Iris pigment epithelial cell (primary cell): ENCODE results near the gene PAX5.
"Not testable (repeated sequence)": the region's sequence is repeated elsewhere in the genome, so short reads cannot be mapped to it uniquely, and the experiment has no call there.

Source experiments
- DNase-seq: peaks from one replicate; pipeline ENCODE4 v3.0.0-alpha.2; 2011; ENCODE audit warnings: low read depth

Gene PAX5

DNA sequence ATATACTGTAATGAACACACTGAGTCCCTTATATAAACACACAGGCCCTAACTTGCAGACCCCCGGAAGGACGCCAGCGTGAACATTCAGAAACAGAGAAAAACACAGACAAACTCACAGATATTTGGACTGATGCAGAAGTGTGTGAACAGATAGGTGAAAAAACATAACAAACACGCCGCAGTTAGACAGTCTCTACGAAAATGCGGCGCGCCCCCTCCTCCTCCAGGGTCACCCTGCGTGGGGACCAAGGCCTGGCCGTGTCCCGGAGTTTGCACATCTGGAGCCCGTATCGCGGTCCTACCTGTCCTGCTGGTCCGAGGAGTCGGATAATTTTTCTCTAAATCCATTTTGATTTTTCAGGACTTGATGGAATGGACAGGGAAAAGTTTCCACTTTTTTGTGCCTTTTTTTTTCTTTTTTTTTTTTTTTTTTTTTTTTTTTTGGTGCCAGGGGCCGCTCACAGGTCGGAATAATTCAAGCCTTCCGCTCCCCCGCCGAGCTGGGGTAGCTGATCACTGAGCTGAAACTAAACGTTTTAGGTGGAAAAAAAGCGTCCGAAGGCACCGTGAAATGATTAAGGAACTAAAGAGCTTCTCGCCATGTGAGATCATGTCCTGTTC, at the start of gene PAX5:
PAX5 (minus strand) TSS at position 587 of the 623 bp plus-strand sequence; CDS start at position 350, 237 bp downstream.
- DNase-seq, result no peak

DNA sequence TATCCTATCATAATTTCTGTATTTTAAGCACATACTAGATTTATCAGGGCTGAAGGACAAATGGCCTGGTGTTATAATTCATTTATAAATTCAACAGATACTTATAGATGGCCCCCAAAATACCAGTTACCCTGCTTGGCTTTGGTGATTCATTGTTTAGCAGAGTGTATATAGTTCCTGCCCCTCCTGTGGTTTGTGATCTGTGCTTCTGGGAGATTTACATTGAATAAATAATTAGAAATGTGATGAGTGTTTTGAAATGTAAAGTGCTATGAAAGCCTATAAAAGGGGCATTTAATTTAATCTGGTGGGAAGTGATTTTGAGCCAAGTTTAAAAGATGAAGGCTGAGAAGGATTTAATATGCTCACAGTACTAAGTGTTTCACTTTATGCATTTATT, 49.6 kb upstream of the PAX5 start:
- peak; percentile 4 for DNase-seq

DNA sequence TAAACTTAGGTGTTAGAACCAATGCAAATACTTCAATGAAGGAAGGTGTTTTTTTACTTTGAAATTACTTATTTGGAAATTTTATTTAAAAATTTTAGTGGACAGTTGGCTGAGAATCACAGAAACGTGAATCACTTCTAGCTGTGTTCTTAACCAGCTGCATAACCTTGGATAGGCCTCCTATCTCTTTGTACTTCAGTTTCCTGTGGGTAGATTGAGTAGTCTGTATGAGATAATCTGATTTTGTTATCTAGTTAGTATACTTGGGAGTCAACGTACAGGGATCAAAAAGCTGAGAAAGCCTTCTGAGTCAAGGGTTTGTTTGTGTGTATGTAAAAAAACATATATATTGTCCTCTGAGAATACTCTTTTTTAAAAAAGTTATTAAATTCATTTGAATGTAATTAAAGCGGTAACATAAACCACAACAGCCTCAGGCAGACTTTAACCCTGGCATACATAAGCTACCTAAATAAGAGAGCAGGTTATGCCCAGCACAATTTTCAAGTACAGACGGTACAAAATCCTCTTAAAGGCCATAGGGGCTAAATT, 48.2 kb upstream of the PAX5 start:
- peak; percentile 63 for DNase-seq

DNA sequence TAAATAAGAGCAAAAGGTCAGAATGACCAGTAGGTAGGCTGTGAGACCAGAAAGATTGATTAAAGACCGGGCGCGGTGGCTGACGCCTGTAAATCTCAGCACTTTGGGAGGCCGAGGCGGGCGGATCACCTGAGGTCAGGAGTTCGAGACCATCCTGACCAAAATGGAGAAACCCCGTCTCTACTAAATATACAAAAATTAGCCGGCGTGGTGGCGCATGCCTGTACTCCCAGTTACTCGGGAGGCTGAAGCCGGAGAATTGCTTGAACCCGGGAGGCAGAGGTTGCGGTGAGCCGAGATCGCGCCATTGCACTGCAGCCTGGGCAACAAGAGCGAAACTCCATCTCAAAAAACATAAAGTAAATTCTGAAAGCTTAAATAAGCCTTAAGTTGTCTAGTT, 47.4 kb upstream of the PAX5 start:
- DNase-seq, result not testable (repeated sequence)

DNA sequence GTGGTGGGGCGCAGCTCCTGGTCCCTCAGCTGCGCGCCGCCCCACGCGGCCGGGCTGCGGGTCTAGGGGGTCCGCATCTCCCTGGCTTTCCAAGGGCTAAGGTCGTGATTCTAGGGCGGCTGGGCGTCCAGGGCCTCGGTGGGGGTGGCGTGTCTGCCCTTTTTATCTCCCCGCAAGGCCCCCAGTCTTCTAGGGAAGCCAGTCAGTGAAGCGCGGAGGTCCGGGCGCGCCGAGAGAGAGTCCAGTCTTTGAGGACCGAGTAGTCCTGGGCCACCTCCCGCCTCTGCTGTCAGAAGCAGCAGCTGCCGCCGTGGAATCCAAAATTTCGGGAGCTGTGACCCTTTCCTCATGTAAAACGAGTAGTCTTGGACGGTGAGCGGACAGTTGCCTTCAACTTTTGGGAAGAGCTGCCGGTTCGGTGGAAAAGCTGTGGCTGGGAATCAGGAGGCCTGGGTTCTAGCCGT, 46.1 kb upstream of the PAX5 start:
- DNase-seq, result peak; percentile 18

DNA sequence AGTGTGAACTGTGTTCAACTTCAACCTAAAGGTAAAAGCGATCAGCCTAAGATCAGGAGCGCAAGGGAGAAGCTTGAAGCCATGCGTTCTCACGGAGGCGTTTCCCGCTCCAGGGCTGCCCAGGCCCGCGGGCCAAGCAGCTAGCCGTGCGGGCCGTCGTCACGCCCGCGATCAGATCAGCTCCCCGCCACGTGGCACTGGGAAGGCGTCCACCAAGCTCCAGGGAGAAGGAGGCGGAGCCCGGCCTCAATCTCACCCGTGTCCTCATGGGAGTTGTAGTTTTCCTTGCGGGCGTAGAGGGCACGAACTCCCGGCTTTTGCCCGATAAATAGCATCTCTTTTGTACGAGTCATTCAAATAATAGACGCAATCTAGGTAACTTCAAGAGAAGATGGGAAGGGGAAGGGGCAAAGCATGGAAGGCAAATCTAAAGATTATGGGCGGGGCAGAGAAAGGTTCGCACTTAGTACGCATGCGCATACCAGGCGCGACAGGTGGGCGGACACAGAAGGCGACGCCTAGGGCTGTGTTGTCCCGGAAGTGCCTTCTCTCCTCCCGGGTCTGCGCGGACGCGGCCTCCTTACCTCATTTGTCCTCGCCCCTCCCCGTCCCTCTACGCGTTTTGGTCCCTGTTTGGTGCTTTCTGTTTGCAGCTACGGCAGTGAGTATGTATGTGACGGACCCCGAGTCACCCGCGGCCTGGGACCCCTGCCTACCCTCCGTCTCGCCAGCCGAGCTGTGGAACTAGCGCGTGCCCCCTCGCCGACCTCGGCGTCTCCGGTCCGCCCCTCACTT, 45.5 kb upstream of the PAX5 start:
- peak; percentile 88 for DNase-seq

DNA sequence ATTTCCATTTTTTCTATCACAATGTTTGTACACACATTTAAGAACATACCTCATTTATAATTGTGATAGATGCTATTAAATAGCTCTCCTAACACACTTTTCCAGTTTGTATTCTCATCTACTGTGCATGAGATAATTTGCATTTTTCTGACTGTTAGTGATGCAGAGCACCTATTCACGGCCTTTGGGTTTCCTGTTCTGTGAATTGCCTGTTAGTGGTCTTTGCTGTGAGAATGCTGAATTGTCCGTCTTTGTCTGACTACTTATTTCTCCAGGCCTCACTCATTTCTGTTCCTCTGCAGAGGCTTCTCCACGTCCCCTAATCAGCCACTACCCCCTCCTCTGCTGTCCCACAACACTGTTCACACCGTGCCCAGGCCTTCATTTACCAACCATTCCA, 40.7 kb upstream of the PAX5 start:
- not testable (repeated sequence) for DNase-seq

DNA sequence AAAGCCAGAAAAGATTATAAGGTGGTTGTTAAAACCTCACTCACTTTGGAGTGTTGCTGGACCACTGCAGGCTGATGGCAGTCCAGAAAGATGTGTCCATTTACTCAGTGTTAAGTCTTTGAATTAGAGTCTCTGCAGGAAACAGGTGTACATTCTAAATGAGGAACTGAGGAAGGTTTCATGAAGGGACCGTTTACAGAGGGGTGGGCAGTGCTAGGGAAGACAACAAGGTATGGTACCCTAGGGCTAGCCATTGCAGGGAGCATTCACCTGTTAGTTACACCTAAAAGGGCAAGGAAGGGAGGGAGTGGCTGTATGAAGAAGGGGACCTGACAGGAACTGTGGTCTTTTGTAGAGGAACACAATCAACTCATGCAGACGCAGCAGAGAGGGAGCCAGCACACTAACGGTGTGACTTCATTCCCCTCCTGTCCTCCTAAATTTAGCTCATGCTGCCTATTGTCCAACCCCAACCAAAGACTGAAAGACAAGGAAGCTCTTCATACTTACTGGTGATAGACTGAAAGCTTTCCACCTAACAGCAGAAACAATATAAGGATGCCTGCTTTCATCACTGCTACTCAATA, 32.2 kb upstream of the PAX5 start:
- DNase-seq, result no peak

DNA sequence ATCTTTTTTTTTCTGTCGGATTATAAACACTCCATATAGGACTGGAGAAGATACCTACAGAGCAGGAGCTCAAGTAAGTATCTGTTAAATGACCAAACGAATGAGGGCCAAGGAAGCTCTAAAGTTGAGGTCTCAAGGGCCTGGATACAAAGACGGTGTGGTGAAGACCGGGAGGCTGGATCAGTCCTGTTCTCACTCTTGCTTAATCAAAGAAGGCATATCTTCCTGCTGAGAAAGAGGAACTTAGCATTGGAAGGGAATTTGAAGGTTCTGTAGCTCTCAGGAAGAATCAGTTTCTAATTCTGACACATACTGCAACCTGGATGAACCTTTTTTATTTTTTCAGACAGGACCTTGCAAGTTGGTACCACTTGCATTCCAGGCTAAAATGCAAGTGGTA, 28.3 kb upstream of the PAX5 start:
- no peak for DNase-seq

DNA sequence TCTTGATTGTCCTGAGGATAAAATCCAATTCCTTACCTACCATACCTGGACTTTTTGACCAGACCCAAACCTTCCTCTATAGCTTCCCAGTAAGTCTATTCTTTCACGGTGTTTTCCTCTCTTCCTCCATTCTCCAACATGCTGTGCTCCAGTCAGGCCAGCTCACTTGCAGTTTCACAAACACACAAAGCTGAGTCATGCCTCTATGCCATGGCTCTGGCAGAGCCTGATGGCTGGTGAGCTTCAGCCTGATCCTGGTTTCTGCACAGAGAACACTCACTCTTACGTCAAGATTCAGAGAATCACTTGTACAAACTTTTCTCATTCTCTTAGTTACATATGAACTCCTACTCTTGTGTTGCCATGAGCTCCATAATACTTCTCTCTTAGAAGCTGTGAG, 27.7 kb upstream of the PAX5 start:
- no peak for DNase-seq

DNA sequence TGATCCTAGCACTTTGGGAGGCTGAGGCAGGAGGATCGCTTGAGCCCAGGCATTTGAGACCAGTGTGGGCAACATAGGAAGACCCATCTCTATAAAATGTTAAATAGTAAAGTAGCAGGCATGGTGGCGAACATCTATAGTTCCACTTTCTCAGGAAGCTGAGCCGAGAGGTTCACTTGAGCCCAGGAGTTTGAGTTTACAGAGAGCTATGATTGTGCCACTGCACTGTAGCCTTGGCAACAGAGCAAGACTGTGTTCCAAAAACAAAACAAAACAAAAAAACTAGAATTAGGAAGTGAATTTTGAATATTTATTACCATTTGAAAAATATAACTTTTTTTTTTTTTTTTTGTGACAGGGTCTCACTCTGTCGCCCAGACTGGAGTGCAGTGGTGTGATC, 26.8 kb upstream of the PAX5 start:
- no peak for DNase-seq

DNA sequence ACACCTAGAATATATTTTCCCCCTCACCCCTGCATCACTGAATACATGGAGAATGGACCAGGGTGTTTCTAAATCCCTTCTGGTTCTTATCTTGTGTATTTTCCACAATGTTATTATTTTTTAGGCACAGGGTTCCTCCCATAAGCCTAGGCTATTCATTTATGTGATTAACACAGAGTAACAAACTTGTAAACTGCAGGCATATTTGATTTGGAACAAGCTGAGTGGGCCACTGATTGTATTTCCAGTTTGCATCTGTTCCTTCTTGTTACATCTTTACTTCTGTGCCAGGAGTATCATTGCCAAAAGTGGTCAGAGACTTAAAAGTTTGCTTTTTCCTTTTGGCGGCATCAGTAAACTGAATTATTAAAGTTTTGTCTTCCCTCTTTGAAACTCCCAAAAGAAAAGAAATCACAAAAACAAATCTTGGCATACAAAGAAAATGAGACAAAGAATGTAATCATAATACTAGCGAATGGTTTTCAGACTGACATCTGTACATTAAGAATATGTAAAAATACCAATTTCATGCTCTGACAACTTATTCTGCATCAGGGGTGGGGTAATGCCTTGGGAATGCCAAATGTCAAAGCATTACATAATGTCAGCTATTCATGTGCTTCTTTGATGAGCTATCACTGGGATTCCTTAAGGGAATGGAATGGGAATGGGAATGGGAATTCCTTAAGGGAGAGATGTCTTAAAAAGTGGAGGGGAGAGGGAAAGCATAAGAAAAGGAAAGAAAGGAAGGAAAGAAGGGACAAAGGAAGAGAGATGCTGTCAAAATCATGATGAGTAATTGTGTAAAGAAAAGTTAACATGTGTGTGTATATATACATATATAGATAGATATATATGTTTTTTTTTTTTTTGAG, 22.2 kb upstream of the PAX5 start:
- DNase-seq, result no peak

DNA sequence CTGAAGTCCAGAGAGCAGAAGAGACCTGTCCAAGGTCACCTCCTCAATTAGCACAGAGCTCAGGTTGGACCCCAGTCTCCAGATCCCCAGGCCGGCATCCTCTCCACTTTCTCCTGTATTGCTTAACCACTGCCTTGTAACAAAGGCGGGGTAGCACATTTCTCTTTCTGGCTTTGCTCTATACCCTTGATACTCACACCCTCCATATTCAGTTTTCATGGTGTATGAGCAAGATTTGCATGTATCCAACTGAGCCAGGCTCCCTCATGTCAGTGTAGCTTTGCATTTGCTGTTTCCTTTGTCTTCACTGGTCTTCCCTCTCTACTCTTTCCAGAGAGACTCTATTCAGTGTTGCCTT, 20.3 kb upstream of the PAX5 start:
- DNase-seq, result not testable (repeated sequence)

DNA sequence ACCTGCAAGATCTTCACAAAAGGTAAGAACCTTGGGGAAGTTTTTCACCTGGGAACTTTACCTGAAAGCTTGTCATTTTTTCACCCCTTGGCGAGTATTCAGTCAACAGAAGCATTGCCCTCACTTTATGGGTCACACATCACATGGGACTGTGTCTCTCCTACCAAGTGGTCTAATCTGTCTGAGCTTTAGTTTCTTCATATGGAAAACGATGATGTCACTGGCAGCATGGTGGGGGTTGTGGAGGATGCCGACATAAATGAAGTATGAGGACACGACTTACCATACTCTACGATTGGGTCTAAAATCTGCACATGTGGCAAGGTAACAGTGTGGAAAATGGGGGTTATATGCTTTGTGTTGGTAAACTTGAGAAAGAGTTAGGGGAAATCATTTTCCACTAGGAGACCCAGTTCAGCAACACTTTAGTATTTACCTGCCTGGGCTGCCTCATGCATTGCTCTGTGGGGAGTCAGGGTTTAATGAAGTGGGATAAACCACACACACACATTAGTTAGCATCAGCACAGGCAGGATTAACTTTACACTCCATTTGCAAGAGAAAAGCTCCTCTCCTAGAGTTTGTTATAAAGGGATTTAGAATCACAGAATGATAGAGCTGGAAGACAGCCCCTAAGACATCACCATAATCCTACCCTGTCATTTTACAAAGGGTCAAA, 19.8 kb upstream of the PAX5 start:
- DNase-seq, result no peak

DNA sequence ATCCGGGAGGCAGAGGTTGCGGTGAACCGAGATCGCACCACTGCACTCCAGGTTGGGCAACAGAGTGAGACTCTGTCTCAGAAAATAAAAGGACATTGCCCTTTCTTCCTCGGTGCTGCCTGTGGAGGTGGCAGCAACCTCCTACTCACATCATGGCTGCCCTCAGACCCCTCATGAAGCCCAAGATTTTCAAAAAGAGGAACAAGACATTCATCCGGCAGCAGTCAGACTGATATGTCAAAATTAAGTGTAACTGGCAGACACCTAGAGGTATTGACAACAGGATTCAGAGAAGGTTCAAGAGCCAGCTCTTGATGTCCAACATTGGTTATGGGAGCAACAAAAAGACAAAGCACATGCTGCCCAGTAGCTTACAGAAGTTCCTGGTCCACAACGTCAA, 12.6 kb upstream of the PAX5 start:
- no peak for DNase-seq

DNA sequence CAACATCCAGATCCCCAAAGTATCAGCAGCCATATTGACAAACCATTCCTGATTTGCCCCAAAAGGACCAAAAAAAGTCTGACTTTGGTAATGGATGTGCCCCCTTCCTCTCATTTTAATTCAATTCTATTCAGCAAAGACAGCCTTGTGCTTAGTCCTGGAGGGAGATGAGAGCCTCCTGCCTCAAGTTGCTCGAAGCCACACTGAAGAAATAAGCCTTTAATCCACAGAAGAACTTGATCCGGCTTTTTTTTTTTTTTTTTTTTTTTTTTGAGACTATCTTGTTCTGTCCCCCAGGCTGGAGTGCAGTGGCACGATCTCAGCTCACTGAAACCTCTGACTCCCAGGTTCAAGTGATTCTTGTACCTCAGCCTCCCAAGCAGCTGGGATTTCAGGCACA, 8.4 kb upstream of the PAX5 start:
- no peak for DNase-seq

DNA sequence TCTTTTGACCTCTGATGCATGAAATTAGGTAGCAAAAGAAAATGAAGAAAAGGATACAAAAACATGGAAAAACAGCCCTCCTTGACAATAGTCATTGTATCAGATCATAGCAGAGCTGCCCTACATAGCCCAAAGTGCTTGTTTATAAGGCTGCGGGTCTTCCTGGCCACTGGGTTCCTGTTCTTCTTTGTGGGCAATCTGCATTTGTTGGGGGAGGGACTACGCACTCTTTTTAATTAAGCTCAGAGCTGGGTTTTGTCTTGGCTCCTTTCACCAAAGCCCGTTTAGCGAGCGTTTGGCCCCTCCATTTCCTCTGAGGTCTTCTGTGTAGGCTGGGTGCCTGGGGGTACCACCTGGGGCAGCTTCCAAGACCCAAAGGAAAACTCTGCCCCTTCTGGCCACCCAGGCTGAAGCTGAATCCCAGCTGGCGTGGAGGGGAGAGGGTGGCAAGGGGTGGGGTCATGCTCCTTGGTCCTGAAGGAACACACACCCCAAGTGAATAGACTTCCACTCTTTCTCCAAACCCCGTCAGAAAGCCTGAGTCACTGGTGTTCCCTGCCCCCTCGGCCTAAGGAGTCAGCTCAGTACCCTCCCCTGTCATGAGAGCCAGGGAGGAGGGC, 6.5 kb upstream of the PAX5 start:
- DNase-seq, result no peak

DNA sequence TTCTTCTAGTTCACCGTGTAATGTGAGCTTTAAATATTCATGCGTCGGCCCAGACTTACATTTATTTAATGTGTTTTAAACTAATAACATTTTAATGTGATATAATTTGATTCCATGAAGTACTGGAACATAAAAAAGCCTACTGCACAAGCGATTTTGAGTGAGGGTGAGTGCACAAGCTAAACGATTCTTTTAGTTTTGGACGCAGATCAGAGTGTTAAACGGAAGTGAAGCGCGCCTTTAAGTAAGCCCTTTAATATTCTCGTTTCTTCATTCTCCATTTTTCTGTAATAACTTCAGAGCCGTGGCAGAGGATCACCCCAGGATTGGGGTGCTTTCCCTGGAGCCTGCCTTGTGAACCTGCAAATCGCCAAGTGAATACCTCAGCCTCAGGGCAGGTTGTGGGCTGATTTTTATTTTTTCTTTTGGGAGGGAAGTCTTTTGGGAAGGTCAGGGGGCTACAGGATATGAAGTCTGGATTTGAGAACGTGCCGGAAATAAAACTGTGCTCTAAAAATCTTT, 4.9 kb upstream of the PAX5 start:
- no peak for DNase-seq

DNA sequence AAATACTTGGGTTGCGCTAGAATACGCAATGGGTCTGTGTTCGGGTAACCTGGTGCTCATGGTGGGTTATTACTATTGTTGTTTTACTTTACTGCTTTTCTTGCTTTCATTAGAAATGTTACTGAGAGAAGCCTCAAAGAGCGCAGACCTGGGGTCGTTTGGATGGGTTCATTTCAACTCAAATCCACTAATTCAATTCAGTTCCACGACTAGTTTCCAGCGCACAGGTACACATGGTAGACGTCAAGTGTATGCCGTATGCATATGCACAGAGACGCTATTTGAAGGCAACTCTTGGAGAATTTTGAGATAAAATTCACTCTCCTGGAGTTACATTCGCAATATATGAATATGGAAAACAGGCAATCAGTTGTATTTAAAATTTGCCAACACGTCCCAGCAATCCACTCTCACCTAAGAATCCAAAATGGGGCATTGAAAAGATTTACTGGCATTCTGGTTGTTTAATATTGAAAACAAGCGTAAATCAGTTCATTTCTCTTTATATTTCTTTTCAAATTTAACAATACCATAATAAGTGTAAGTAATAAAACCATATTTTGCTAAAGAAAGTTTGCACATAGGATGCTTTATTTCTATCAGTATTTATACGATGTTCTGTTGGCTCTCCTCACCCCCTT, 4.4 kb upstream of the PAX5 start:
- no peak for DNase-seq
